Nephron (organoid): ENCODE data around the gene NBEA.

Experiments used
- H3K27ac Mint-ChIP-seq, 3 experiments: 2 replicates each; pipeline ENCODE4 v1.8.0; 2020; ENCODE audit warnings: mixed read lengths in 3 of 3, mild to moderate bottlenecking in 2 of 3, moderate library complexity in 1 of 3
- H3K27me3 Mint-ChIP-seq: 2 replicates; pipeline ENCODE4 v1.8.0; 2021; ENCODE audit warnings: low read depth, mild to moderate bottlenecking, moderate library complexity, mixed read lengths
- H3K36me3 Mint-ChIP-seq: 2 replicates; pipeline ENCODE4 v1.8.0; 2020; ENCODE audit warnings: low read depth, mixed read lengths
- H3K4me1 Mint-ChIP-seq: 2 replicates; pipeline ENCODE4 v1.8.0; 2020; ENCODE audit warnings: mixed read lengths
- H3K4me3 Mint-ChIP-seq, 3 experiments: 2 replicates each; pipeline ENCODE4 v1.8.0; 2020; ENCODE audit warnings: mild to moderate bottlenecking in 3 of 3, mixed read lengths in 3 of 3, moderate library complexity in 2 of 3
- H3K9me3 Mint-ChIP-seq: 2 replicates; pipeline ENCODE4 v1.8.0; 2020; ENCODE audit warnings: mixed read lengths
- TF ChIP-seq, protein P1 (sequence below), 3 experiments: fragments of 200-600 bp; sonication (generic); IDR thresholded peaks; one replicate each; pipeline ENCODE4 v1.5.0; 2021; ENCODE audit warnings: antibody characterized with exemption in 3 of 3; ENCODE audit not compliant: unreplicated experiment in 3 of 3

NBEA gene

DNA sequence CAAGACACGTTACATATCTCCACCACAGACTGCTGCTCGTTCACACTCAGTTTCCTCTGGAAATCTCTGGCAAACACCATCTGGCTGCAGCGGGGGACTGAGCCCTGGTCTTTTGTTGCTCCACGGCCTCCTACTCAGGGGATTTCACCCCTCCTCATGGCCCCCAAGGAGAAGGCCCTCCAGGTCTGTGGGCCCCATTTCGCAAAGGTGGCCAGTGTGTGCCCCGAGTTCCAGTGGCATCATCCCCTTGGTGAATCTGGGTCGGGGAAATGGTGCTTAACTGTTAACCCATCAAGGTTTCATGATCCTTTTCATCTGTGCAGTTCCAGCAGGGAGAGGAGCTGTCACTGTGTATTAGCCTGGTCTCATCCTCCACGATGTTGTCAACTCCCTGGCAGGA, 769.8 kb downstream of the NBEA start:
- no peak overlapping the region for H3K27ac Mint-ChIP-seq
- H3K27me3 Mint-ChIP-seq, result peaks cover 4% of the 10 kb centered on the region
- peaks cover 3% of the 10 kb centered on the region for H3K9me3 Mint-ChIP-seq
- TF ChIP-seq, protein P1, sequence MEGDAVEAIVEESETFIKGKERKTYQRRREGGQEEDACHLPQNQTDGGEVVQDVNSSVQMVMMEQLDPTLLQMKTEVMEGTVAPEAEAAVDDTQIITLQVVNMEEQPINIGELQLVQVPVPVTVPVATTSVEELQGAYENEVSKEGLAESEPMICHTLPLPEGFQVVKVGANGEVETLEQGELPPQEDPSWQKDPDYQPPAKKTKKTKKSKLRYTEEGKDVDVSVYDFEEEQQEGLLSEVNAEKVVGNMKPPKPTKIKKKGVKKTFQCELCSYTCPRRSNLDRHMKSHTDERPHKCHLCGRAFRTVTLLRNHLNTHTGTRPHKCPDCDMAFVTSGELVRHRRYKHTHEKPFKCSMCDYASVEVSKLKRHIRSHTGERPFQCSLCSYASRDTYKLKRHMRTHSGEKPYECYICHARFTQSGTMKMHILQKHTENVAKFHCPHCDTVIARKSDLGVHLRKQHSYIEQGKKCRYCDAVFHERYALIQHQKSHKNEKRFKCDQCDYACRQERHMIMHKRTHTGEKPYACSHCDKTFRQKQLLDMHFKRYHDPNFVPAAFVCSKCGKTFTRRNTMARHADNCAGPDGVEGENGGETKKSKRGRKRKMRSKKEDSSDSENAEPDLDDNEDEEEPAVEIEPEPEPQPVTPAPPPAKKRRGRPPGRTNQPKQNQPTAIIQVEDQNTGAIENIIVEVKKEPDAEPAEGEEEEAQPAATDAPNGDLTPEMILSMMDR (IDR thresholded peaks at IDR 0.05; ENCODE audit: unreplicated experiment in 3 of 3), result no peak
- H3K4me3 Mint-ChIP-seq, result no peak overlapping the region
- H3K4me1 Mint-ChIP-seq, result peaks cover 35% of the 10 kb centered on the region
- no peaks in the 10 kb centered on the region for H3K36me3 Mint-ChIP-seq

DNA sequence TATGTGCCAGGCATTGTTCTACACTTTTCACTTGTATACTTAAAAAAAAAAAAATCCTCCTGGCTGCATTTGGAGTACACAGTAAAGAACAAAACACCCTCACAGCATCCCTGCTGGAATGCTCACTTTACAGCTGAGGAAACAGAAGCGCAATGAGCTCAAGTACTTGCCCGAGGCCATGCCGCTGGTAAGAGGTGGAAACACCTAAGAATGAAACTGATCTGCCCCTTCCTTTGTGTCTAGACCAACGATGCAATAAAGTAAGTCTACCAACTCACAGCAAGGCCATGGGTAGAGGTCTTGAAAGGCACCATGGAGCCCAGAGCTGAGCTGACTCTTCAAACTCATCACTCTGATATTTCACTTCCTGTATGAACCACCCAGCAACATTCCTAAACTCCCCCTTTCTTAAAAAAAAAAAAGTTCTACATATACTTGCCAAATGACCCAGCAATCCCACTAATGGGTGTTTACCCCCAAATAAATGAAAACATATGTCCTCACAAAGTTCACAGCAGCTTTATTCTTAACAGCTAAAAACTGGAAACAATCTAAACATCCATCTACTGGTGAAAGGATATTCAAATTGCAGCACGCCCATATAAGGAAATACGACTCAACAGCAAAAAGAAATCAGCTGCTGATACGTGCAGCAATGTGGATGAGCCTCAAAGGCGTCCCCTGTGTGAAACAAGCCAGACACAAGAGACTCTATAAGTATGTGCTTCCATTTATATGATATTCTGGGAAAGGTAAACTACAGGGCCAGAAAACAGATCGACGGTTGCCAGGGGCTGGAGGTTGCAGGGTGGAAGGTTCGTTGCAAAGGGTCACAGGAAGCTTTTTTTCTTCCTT, 771.1 kb downstream of the NBEA start:
- TF ChIP-seq, protein P1 (IDR thresholded peaks at IDR 0.05; ENCODE audit: unreplicated experiment in 3 of 3), result no peak
- H3K27me3 Mint-ChIP-seq, result peaks cover 4% of the 10 kb centered on the region
- no peak overlapping the region for H3K4me3 Mint-ChIP-seq
- peaks cover 2% of the 10 kb centered on the region for H3K9me3 Mint-ChIP-seq
- peak overlapping the region; percentile 22 to 85 (median 67) for H3K27ac Mint-ChIP-seq
- no peaks in the 10 kb centered on the region for H3K36me3 Mint-ChIP-seq
- H3K4me1 Mint-ChIP-seq, result peaks cover 35% of the 10 kb centered on the region

DNA sequence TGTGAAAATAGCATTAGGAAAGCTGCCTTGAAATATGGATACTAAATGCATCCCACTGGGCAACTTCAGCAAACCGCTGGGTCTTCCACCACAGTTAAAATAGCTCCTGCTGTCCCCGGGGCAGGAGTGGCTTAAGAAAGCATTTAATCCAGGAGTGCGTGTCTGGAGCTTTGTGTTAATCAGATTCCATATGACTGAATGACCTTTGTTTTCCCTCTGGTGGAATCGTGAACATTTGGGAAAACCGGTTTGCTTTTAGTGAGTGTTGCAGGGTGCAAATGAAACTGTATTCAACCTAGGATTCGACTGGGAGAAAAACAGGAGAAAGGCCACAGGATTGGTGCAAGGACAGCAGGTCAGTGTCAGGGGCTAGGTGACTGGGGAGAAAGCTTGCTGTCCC, 772.1 kb downstream of the NBEA start:
- peaks cover 35% of the 10 kb centered on the region for H3K4me1 Mint-ChIP-seq

DNA sequence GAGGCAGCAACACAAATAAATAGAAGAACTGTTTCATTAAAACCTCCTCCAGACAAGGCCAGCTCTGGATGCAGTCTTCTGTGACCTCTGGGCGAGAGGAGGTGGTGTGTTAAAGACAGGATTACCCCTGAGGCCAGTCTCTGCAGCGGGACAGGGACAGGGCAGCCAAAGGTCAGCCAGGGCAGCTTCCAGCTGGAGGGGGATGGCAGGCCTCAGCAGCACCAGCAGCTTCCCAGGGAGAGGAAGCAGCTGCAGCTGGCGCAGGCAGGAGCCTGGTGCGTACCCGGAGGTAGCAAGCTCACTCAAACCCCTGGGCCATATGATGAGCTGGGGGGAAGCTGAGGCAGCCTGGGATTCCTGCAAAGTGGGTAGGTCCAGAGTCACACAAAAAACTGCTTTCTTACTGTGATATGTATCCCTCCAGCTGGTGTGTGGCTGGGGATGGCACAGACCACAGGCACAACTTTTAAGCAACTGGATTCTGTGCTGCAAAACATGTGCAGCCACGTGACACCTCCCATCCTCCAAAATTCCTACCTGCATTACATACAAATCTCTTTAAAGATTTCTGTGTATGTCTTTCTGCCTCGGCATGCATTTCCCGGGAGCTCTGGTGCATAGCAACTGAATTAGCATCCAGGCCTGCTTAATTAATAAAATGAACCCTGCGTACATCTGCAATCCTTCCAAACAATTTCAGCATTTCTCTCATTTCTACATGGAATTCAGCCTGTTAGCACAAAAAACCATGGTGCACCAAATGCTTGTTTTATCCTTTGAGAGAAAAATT, 772.7 kb downstream of the NBEA start:
- H3K36me3 Mint-ChIP-seq, result no peaks in the 10 kb centered on the region
- H3K4me3 Mint-ChIP-seq, result no peak overlapping the region
- H3K27me3 Mint-ChIP-seq, result peaks cover 16% of the 10 kb centered on the region
- TF ChIP-seq, protein P1 (IDR thresholded peaks at IDR 0.05; ENCODE audit: unreplicated experiment in 3 of 3), result no peak
- H3K9me3 Mint-ChIP-seq, result no peaks in the 10 kb centered on the region
- peaks cover 35% of the 10 kb centered on the region for H3K4me1 Mint-ChIP-seq
- H3K27ac Mint-ChIP-seq, result peak overlapping the region; percentile 67 to 89 (median 70)

More for the DNA sequence above, 772.1 kb downstream of the NBEA start:
- Mint-ChIP-seq H3K36me3 (no peaks in the 10 kb centered on the region), H3K9me3 (no peaks in the 10 kb centered on the region), H3K27ac (peak overlapping the region; percentile 67 to 77 (median 70)), H3K27me3 (peaks cover 10% of the 10 kb centered on the region), H3K4me3 (peak overlapping the region in 1 of 3 experiments; percentile 21)
- TF ChIP-seq, protein P1 (IDR thresholded peaks at IDR 0.05; ENCODE audit: unreplicated experiment in 3 of 3), result no peak

DNA sequence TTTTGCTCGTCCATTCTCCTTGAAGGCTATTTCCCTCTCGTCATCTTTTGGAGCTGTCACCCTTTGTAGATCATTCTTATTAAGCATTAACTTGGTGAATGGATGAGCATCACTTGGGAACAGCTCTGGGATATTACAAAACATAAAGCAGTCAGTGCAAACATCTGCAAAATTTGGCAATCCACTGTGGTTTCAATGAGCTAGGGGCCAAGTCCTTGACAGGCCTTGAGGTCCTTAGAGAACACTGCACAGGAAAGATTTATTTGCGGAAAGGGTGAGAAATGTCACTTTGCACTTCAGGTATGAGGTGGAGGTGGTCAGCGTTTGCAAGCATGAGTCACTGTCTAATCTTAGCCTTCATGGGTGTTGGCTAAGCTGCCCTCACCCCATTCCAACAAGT, 774.1 kb downstream of the NBEA start:
- Mint-ChIP-seq H3K36me3 (no peaks in the 10 kb centered on the region), H3K4me1 (peaks cover 39% of the 10 kb centered on the region), H3K9me3 (no peaks in the 10 kb centered on the region), H3K27ac (peak overlapping the region; percentile 41 to 89 (median 66)), H3K27me3 (peaks cover 24% of the 10 kb centered on the region), H3K4me3 (no peak overlapping the region)
- TF ChIP-seq, protein P1 (IDR thresholded peaks at IDR 0.05; ENCODE audit: unreplicated experiment in 3 of 3), result no peak
